ENCODE results near the gene LEPROT. TPM values are rescaled to one million over a fixed set of nuclear protein-coding genes. Genes with fewer than 3 reads are reported as not detected.

LEPROT gene
- total RNA-seq, 3 donors from 2014 or later: 56.4 to 74.8 (median 56.6) TPM

DNA sequence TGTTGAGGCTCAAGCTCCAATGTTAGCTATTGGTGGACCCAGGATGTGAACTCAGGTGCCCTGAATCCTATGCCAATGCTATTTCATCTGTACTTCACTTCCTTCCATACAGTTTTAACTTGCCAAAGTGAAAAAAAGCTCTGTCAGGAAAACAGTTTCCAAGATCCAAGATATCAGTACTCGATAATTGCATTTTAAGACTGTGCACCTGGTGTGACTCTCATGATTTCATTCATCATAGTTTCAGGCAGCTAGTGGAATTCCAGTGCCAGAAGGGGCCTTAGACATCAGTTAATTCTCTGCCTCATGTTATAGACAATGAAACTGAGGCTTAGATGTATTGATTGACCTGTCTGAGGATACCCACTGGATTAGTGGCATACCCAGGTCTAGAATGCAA is 26.5 kb upstream of the LEPROT start:
- DNase-seq (no peak), ATAC-seq (no peak)
- intact Hi-C loops (cut with DNase I, micrococcal nuclease): no loop called here
- no peak overlapping the region for H3K4me3 ChIP-seq
- no peak for TF ChIP-seq CTCF (IDR thresholded peaks at IDR 0.05)
- H3K9me3 ChIP-seq: no peaks in the 10 kb centered on the region
- H3K4me1 ChIP-seq (ENCODE audit: low read depth): no peaks in the 10 kb centered on the region
- no peaks in the 10 kb centered on the region for H3K36me3 ChIP-seq (ENCODE audit: low read depth)

DNA sequence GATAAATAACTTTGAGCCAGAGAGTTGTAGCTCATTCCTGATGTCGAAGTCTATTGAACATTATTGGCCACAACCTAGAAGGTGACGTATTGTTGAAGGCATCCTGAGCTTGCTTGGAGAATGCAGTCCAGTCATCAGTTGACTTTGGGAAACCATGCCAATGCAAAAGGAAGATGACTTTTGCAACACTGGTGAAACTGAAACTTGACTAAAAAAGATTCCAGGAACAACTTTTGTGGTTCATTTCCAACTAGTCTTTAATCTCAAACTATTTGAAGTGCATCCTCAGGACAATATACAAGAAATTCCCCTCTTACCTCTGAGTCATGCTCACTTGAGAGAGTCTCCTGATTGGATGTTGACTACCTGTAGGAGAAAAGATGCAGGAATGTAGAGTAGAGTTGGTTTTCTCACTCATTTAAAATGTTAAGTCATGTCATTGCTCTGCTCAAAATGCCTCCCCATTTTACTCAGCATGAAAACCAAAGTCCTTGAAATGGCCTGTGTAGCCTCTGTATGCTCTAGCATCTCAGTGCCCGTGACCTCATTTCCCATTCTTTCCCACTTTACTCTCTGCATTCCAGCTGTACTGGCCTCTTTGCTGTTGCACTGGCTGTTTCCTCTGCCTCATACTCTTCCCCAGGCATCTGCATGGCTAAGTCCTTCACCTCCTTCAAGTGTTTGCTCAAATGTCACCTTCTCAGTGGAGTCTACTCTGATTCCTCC is 24.4 kb upstream of the LEPROT start:
- no peaks in the 10 kb centered on the region for H3K36me3 ChIP-seq (ENCODE audit: low read depth)
- ATAC-seq: no peak
- no peak for TF ChIP-seq CTCF (IDR thresholded peaks at IDR 0.05)

DNA sequence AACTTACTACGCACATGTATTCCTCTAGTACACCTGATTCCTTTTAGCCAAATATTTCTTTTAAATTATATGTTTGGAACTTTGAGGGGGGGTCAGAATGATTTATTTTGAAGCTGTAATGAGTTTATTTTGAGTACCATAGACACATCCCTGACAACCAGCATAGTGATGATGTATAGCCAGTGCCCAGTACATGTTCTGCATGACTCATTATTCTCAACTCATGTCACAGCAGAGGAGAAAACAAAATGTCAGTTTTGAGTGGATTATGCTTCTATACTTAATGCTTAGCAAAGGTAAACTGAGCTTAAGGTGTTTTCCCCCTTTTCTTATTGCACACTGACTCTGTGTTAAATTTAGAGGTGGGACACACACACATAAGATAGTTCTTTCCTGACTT is 22.4 kb upstream of the LEPROT start:
- H3K4me3 ChIP-seq: no peak overlapping the region
- intact Hi-C loops (cut with DNase I, micrococcal nuclease): no loop called here
- DNase-seq: no peak
- no peaks in the 10 kb centered on the region for H3K9me3 ChIP-seq
- no peaks in the 10 kb centered on the region for H3K36me3 ChIP-seq (ENCODE audit: low read depth)
- no peak for ATAC-seq
- no peaks in the 10 kb centered on the region for H3K4me1 ChIP-seq (ENCODE audit: low read depth)
- no peak for TF ChIP-seq CTCF (IDR thresholded peaks at IDR 0.05)

More for the DNA sequence above, 24.4 kb upstream of the LEPROT start:
- intact Hi-C loops (cut with DNase I, micrococcal nuclease): no loop called here
- DNase-seq: no peak
- Histone ChIP-seq H3K4me1 (ENCODE audit: low read depth) (no peaks in the 10 kb centered on the region), H3K9me3 (no peaks in the 10 kb centered on the region), H3K4me3 (no peak overlapping the region)

GRCh38 chr1:65399003-65399402 is 21.5 kb upstream of the LEPROT start:
- ATAC-seq: no peak
- Histone ChIP-seq H3K4me3 (no peak overlapping the region), H3K36me3 (ENCODE audit: low read depth) (no peaks in the 10 kb centered on the region), H3K4me1 (ENCODE audit: low read depth) (no peaks in the 10 kb centered on the region), H3K9me3 (no peaks in the 10 kb centered on the region)
- intact Hi-C loops (cut with DNase I, micrococcal nuclease): no loop called here
- DNase-seq: no peak
- no peak for TF ChIP-seq CTCF (IDR thresholded peaks at IDR 0.05)

DNA sequence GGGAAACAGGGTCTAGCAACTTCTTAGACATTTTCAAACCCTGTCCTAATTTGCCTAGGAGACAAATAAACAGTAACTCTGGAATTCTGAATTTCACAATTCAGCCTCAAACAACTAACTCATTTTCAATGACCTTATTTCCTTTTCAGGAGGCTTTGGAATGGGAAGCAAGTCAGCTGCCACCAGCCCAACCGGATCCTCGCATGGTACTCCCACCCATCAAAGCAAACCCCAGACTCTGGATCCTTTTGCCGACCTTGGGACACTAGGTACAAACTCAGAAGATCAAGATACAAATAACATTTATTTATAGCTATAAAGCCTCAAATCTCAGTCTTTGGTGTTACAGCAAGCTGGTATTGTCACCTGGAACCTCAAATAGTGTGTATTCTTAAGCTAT is 18.9 kb upstream of the LEPROT start:
- Histone ChIP-seq H3K4me3 (no peak overlapping the region), H3K36me3 (ENCODE audit: low read depth) (no peaks in the 10 kb centered on the region), H3K4me1 (ENCODE audit: low read depth) (no peaks in the 10 kb centered on the region), H3K9me3 (no peaks in the 10 kb centered on the region)
- ATAC-seq (no peak), DNase-seq (no peak)
- intact Hi-C loops (cut with DNase I, micrococcal nuclease): no loop called here
- TF ChIP-seq CTCF (IDR thresholded peaks at IDR 0.05): no peak

DNA sequence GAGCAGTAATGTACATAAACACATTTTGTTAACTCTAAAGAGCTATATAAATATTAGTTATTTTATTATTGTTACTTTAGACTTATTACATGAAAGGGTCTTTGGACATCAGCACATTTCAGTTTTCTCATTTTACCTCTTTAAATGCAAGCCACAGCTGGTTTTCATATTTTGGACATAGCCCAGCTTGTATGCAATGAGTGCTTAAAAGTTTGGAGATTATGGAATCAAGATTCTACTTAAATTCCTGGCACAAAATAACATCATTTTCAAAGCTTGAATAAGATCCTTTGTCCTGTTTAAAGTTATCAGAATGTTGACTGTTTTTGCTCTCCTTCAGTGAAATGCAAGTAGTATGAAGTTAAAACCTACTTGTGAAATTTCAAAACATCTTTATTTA is 15.5 kb upstream of the LEPROT start:
- ATAC-seq (no peak), DNase-seq (no peak)
- Histone ChIP-seq H3K4me1 (ENCODE audit: low read depth) (no peaks in the 10 kb centered on the region), H3K4me3 (no peak overlapping the region), H3K9me3 (no peaks in the 10 kb centered on the region), H3K36me3 (ENCODE audit: low read depth) (no peaks in the 10 kb centered on the region)
- TF ChIP-seq CTCF (IDR thresholded peaks at IDR 0.05): no peak
- intact Hi-C loops (cut with DNase I, micrococcal nuclease): no loop called here

All from mucosa of descending colon (tissue), 3 donors.